Dedifferentiated amniotic fluid mesenchymal stem cell (primary cell): Measurements from ENCODE around the gene PLD5.
"Not testable (repeated sequence)": the region's sequence is repeated elsewhere in the genome, so short reads cannot be mapped to it uniquely, and the experiment has no call there.

Experiments used
- DNase-seq: peaks from one replicate; pipeline ENCODE4 v3.0.0-alpha.2; 2016; ENCODE audit errors: extremely low spot score

PLD5 gene

GRCh38 chr1:242426271-242426905 lies 98.1 kb downstream of the PLD5 start:
- no peak for DNase-seq

GRCh38 chr1:242425232-242425631 lies 99.3 kb downstream of the PLD5 start:
- DNase-seq = no peak

GRCh38 chr1:242416657-242417056 lies 107.8 kb downstream of the PLD5 start:
- DNase-seq = no peak

GRCh38 chr1:242412921-242413320 lies 111.6 kb downstream of the PLD5 start:
- DNase-seq = no peak

- no peak for DNase-seq
These were observed 112.6 kb downstream of the PLD5 start for GRCh38 chr1:242411901-242412300.

- no peak for DNase-seq
These were observed 118.5 kb downstream of the PLD5 start for GRCh38 chr1:242405947-242406346.

- no peak for DNase-seq
These were observed 120.2 kb downstream of the PLD5 start for GRCh38 chr1:242404296-242404695.

- DNase-seq = no peak
These were observed 121.5 kb downstream of the PLD5 start for GRCh38 chr1:242402956-242403355.

GRCh38 chr1:242401937-242402336 lies 122.6 kb downstream of the PLD5 start:
- DNase-seq = no peak

GRCh38 chr1:242398351-242398750 lies 126.1 kb downstream of the PLD5 start:
- DNase-seq = no peak

- no peak for DNase-seq
These were observed 132.6 kb downstream of the PLD5 start for GRCh38 chr1:242391896-242392295.

- DNase-seq = not testable (repeated sequence)
These were observed 148.4 kb downstream of the PLD5 start for GRCh38 chr1:242376121-242376520.

GRCh38 chr1:242350446-242350845 lies 174.1 kb downstream of the PLD5 start:
- DNase-seq = not testable (repeated sequence)

- no peak for DNase-seq
These were observed 174.9 kb downstream of the PLD5 start for GRCh38 chr1:242349636-242350035.

GRCh38 chr1:242330865-242331264 lies 193.6 kb downstream of the PLD5 start:
- DNase-seq = not testable (repeated sequence)

GRCh38 chr1:242327381-242327780 lies 197.1 kb downstream of the PLD5 start:
- DNase-seq = not testable (repeated sequence)

- DNase-seq = not testable (repeated sequence)
These were observed 202.5 kb downstream of the PLD5 start for GRCh38 chr1:242321981-242322380.

- no peak for DNase-seq
These were observed 206.4 kb downstream of the PLD5 start for GRCh38 chr1:242318140-242318539.

GRCh38 chr1:242314865-242315264 lies 209.6 kb downstream of the PLD5 start:
- DNase-seq = not testable (repeated sequence)

- DNase-seq = not testable (repeated sequence)
These were observed 210.3 kb downstream of the PLD5 start for GRCh38 chr1:242314085-242314649.

- DNase-seq = not testable (repeated sequence)
These were observed 215.8 kb downstream of the PLD5 start for GRCh38 chr1:242308681-242309080.

- DNase-seq = not testable (repeated sequence)
These were observed 230.7 kb downstream of the PLD5 start for GRCh38 chr1:242293781-242294180.

GRCh38 chr1:242288067-242288466 lies 236.4 kb downstream of the PLD5 start:
- not testable (repeated sequence) for DNase-seq
